ENCODE data around the gene CNOT11. TPM values are rescaled to one million over a fixed set of nuclear protein-coding genes. Genes with fewer than 3 reads are reported as not detected.

The CNOT11 gene
- total and polyA plus RNA-seq, 2 of the 13 experiments (the other 11 are each of a cell fraction or from before 2014, with no cell fraction given) = 114 to 209 TPM

- Histone ChIP-seq H3K4me3 (replicated peaks in 1 of 3; ENCODE audit: insufficient read depth in 1 of 3, low read depth in 2 of 3, low read length in 3 of 3) (no peak overlapping the region), H3K9me3 (ENCODE audit: low read length) (no peaks in the 10 kb centered on the region), H3K4me1 (ENCODE audit: insufficient read depth, low read length) (peaks cover 87% of the 10 kb centered on the region), H3K27ac (ENCODE audit: extremely low read length, insufficient read depth, low read length) (peak overlapping the region; percentile 75), H4K20me1 (ENCODE audit: insufficient read depth, low read length) (no peaks in the 10 kb centered on the region), H2AFZ (ENCODE audit: low read length) (no peak overlapping the region), H3K36me3 (replicated peaks in 1 of 2; ENCODE audit: control insufficient read depth in 1 of 2, insufficient read depth in 2 of 2, low read length in 2 of 2) (peaks cover 30 to 78% of the 10 kb centered on the region in 2 experiments), H3K4me2 (ENCODE audit: low read depth, low read length) (no peak overlapping the region), H3K27me3 (ENCODE audit: control insufficient read depth in 1 of 2, insufficient read depth in 2 of 2, low read length in 2 of 2) (no peaks in the 10 kb centered on the region), H3K9ac (ENCODE audit: insufficient read depth, low read depth, low read length) (no peak overlapping the region), H3K79me2 (ENCODE audit: insufficient read depth, low read length) (peaks cover 58% of the 10 kb centered on the region)
- no peak for ATAC-seq
- WGBS (ENCODE audit: low lambda C conversion rate) = 98% methylated on average over 4 of the region's 4 CpGs
- POLR2A ChIA-PET = interaction anchor here (1.5 kb wide), 1 partner anchor 10 kb away, joined by 7 read pairs; no protein-coding TSS in a partner anchor
- CTCF ChIA-PET (ENCODE audit: low intra/inter-chr PET ratio, low total read pairs) = no interaction called here
- TF ChIP-seq CEBPB (IDR thresholded peaks at IDR 0.05; ENCODE audit: borderline replicate concordance, low read depth, low read length) (no peak), ZNF264 (CRISPR knock-in tag; IDR thresholded peaks at IDR 0.05) (no peak), ZNF263 (CRISPR knock-in tag; IDR thresholded peaks at IDR 0.05) (no peak), DRAP1 (CRISPR knock-in tag; IDR thresholded peaks at IDR 0.05) (no peak), ZNF333 (CRISPR knock-in tag; IDR thresholded peaks at IDR 0.05; ENCODE audit: borderline replicate concordance) (no peak), MTA1 (CRISPR knock-in tag; IDR thresholded peaks at IDR 0.05; ENCODE audit: borderline replicate concordance) (no peak), ZSCAN5A (CRISPR knock-in tag; IDR thresholded peaks at IDR 0.05; ENCODE audit: borderline replicate concordance) (no peak), FOXC1 (CRISPR knock-in tag; IDR thresholded peaks at IDR 0.05; ENCODE audit: borderline replicate concordance) (no peak), MIER2 (CRISPR knock-in tag; IDR thresholded peaks at IDR 0.05) (no peak), U2AF2 (IDR thresholded peaks at IDR 0.05; ENCODE audit: low read depth, low read length) (no peak), JUND (CRISPR knock-in tag; IDR thresholded peaks at IDR 0.05) (no peak), ZNF276 (CRISPR knock-in tag; IDR thresholded peaks at IDR 0.05; ENCODE audit: low read depth) (no peak), SP5 (CRISPR knock-in tag; IDR thresholded peaks at IDR 0.05; ENCODE audit: borderline replicate concordance, low read depth) (no peak), HIVEP1 (CRISPR knock-in tag; IDR thresholded peaks at IDR 0.05) (no peak), ZBTB37 (CRISPR knock-in tag; IDR thresholded peaks at IDR 0.05) (no peak), ELF1 (CRISPR knock-in tag; IDR thresholded peaks at IDR 0.05) (no peak), HOXA7 (CRISPR knock-in tag; IDR thresholded peaks at IDR 0.05) (no peak)
- TF ChIP-seq, protein P1, sequence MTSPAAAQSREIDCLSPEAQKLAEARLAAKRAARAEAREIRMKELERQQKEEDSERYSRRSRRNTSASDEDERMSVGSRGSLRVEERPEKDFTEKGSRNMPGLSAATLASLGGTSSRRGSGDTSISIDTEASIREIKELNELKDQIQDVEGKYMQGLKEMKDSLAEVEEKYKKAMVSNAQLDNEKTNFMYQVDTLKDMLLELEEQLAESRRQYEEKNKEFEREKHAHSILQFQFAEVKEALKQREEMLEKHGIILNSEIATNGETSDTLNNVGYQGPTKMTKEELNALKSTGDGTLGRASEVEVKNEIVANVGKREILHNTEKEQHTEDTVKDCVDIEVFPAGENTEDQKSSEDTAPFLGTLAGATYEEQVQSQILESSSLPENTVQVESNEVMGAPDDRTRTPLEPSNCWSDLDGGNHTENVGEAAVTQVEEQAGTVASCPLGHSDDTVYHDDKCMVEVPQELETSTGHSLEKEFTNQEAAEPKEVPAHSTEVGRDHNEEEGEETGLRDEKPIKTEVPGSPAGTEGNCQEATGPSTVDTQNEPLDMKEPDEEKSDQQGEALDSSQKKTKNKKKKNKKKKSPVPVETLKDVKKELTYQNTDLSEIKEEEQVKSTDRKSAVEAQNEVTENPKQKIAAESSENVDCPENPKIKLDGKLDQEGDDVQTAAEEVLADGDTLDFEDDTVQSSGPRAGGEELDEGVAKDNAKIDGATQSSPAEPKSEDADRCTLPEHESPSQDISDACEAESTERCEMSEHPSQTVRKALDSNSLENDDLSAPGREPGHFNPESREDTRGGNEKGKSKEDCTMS (CRISPR knock-in tag; conservative IDR thresholded peaks at IDR 0.05) = no peak
- no TSS peak for BruUV-seq (replicated peaks)
- intact Hi-C loops (cut with micrococcal nuclease; ENCODE audit: unreplicated experiment) = no loop called here
- no peak for FAIRE-seq
- DNase-seq (ENCODE audit: low spot score) = no peak
- in situ Hi-C loops (cut with HindIII; ENCODE audit: extremely low pct_ligation_motif_present, low pct_unique_long_range_greater_than_20kb) = no loop called here
Observed at GRCh38 chr2:101262142-101262541, 9.5 kb downstream of the CNOT11 start.

Measured in HepG2 (cell line).